ENCODE results near the gene RGS3.

RGS3 gene

DNA sequence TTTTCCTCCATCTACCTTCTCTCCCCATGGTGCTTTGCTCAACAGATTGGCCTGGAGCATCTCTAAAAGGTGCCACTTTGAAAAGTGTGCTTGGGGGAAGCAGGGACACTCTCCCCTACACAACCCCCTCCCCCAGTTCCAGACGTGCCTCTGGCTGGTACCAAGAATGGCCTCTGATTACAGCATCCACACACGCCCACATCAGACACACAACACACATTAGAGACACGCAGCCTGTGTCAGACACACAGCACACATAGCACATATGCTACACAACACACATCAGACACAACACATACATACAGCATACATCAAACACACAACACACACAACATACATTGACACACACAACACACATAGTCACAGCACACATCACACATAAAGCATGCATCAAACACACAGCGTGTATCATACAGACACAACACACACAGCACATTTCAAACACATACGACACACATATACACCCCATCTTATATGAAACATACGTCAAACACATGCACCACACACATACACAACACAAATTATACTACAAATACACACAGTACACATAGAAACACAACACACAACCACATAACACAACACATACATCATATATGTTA is 150.4 kb downstream of the RGS3 start:
- Mint-ChIP-seq H3K27ac (no peak overlapping the region), H3K9me3 (no peaks in the 10 kb centered on the region), H3K36me3 (ENCODE audit: low read depth) (no peaks in the 10 kb centered on the region), H3K27me3 (peaks cover 6% of the 10 kb centered on the region), H3K4me1 (ENCODE audit: low read depth) (peaks cover 14% of the 10 kb centered on the region), H3K4me3 (no peak overlapping the region)
- intact Hi-C loops (cut with micrococcal nuclease) = no loop called here

DNA sequence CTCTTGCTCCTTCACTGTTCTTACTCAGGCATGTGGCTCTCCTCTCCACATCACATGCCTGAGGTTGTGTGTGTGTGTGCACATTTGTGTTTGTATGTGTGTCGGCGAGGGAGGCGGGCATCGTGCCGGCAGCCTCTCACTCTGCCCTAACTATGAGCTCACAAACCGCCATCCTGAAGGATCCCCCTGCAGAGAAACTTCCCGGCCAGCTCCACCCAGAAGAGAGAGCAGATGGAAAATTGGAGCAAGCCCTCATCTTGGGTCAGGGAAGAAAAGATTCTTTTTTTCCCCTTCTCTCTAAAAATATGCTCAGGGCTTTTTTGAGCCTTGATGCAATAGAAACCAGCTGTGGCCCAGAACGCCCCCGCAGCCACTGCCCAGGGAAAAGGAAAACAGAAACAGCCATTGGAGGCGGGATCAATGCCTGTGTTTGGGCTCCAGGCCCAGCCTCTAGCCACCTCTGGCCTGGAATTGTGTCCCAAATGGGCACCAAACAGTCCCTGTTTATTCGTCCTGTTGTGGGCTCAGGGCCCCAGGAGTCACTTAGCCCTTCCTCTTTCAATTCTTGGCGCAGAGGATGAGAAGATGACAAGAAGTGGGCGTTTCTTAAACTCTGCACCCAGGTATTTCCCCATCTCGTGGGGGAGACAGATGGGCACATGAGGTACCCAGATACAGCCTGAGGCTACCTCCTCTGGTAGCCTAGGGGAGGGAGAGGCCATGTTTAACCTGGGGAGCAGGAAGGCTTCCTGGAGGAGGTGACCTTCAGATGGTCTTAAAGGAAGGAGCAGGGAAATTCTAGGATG is 151.5 kb downstream of the RGS3 start:
- H3K4me3 Mint-ChIP-seq = no peak overlapping the region
- no peak overlapping the region for H3K27ac Mint-ChIP-seq
- no peaks in the 10 kb centered on the region for H3K9me3 Mint-ChIP-seq
- peaks cover 16% of the 10 kb centered on the region for H3K27me3 Mint-ChIP-seq
- peaks cover 25% of the 10 kb centered on the region for H3K4me1 Mint-ChIP-seq (ENCODE audit: low read depth)
- no peaks in the 10 kb centered on the region for H3K36me3 Mint-ChIP-seq (ENCODE audit: low read depth)
- intact Hi-C loops (cut with micrococcal nuclease) = no loop called here

DNA sequence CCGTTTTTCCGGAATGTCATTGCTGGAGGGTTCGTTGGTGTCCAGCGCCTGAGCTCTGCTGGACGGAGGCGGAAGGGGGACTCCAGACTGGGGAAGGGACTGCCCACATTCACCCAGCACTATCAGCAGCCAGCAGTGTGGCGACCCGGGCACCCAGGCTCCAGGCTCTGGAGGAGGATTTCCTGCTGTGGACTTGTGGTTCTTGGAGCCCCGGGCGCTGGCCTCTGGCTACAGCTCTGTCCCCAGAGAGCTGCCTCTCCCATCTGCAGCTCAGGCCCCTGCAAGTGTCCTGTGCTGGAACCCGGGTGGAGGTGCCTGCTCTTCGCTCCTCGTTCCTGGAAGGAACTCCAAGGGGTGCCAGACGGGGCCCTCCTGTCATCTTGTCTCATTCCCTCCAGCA is 152.6 kb downstream of the RGS3 start:
- Mint-ChIP-seq H3K36me3 (ENCODE audit: low read depth) (no peaks in the 10 kb centered on the region), H3K27me3 (peaks cover 22% of the 10 kb centered on the region), H3K4me1 (ENCODE audit: low read depth) (peaks cover 35% of the 10 kb centered on the region), H3K9me3 (no peaks in the 10 kb centered on the region), H3K4me3 (no peak overlapping the region), H3K27ac (no peak overlapping the region)
- intact Hi-C loops (cut with micrococcal nuclease) = no loop called here

DNA sequence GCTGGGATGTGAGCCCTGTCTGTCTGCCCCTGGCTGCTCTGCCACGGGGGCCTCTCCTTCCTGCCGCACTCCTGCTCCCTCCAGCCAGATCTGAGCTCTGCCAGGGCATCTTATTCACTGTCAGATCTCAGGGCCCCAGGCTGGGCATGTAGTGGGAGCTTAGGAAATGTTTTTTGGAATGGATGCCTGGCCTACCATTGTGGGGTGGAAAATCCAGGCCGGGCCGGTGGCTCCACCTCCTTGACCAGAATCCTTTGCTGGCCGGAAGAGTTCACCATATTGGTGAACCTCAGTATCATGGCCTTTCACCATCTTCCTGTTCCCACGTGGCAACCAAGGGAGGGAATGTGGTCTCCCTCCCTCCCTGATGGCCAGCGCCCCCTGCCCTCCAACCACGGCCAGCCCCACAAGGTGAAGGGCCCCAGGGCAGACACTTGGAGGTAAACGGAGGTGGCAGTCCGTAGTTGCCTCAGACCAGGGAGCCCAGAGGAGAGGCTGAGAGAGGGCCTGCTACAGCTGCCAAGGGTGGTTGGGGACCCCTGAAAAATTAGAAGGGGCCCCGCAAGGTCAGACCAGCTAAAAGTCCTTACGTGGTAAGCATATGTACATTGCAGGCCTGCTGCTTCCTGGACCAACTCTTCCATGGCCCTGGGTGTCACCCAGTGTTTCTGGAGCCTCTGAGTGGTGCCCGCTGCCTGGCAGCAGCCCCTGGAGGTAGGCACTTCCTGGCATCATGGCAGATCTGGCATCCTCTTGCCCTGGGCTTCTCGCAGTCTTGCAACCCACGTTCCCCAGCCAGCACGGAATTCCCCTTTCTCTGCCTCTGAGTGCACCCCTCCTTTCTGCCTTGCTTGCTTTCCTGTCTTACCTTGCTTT is 153.3 kb downstream of the RGS3 start:
- Mint-ChIP-seq H3K27me3 (peaks cover 22% of the 10 kb centered on the region), H3K36me3 (ENCODE audit: low read depth) (no peaks in the 10 kb centered on the region), H3K4me3 (no peak overlapping the region), H3K4me1 (ENCODE audit: low read depth) (peaks cover 35% of the 10 kb centered on the region), H3K9me3 (no peaks in the 10 kb centered on the region), H3K27ac (no peak overlapping the region)
- intact Hi-C loops (cut with micrococcal nuclease) = no loop called here

DNA sequence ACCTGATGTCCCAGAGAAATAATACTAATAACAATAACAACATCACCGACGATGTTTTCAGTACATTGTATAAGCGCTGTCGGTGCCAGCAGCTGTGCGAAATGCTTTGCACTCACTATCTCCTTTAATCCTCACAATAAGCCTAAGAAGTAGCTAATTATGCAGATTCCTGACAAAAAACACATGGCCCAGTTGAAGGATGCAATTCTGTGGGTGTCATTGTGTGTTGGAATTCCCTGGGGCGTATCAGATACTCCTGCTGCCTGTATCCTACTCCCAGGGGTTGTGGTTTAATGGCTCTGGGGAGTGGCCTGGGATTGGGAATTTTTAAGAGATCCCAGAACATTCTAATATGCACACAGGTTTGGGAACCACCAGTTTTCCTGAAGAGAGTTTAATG is 154.0 kb downstream of the RGS3 start:
- Mint-ChIP-seq H3K4me1 (ENCODE audit: low read depth) (peaks cover 37% of the 10 kb centered on the region), H3K4me3 (no peak overlapping the region), H3K9me3 (no peaks in the 10 kb centered on the region), H3K36me3 (ENCODE audit: low read depth) (no peaks in the 10 kb centered on the region), H3K27ac (no peak overlapping the region), H3K27me3 (peaks cover 22% of the 10 kb centered on the region)
- intact Hi-C loops (cut with micrococcal nuclease) = no loop called here

DNA sequence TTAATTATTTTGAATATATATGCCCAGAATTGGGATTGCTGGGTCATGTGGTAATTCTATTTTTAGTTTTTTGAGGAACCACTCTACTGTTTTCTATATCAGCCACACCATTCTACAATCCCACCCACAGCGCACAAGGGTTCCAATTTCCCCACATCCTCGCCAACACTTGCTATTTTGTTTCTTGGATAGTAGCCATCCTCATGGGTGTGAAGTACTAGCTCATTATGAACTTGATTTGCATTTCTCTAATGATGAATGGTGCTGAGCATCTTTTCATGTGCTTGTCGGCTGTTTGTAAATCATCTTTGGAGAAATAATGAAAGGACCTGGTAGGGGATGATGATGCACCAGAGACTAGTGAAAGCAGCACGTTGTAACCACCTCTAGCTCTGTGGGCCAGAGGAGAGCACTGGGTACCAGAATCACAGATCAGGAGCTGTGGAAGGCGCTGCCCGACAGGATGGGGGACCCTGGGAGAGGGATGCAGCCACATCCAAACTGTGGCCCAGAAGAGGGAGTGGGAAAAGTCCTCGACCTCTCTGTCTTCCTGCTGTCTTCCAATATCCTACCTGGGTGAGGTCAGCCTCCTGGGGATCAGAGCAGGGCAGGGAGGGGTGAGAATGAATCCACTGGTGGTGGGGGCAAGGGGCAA is 155.4 kb downstream of the RGS3 start:
- Mint-ChIP-seq H3K9me3 (no peaks in the 10 kb centered on the region), H3K4me1 (ENCODE audit: low read depth) (peaks cover 48% of the 10 kb centered on the region), H3K27me3 (peaks cover 22% of the 10 kb centered on the region), H3K36me3 (ENCODE audit: low read depth) (no peaks in the 10 kb centered on the region), H3K27ac (no peak overlapping the region), H3K4me3 (no peak overlapping the region)
- intact Hi-C loops (cut with micrococcal nuclease) = no loop called here

DNA sequence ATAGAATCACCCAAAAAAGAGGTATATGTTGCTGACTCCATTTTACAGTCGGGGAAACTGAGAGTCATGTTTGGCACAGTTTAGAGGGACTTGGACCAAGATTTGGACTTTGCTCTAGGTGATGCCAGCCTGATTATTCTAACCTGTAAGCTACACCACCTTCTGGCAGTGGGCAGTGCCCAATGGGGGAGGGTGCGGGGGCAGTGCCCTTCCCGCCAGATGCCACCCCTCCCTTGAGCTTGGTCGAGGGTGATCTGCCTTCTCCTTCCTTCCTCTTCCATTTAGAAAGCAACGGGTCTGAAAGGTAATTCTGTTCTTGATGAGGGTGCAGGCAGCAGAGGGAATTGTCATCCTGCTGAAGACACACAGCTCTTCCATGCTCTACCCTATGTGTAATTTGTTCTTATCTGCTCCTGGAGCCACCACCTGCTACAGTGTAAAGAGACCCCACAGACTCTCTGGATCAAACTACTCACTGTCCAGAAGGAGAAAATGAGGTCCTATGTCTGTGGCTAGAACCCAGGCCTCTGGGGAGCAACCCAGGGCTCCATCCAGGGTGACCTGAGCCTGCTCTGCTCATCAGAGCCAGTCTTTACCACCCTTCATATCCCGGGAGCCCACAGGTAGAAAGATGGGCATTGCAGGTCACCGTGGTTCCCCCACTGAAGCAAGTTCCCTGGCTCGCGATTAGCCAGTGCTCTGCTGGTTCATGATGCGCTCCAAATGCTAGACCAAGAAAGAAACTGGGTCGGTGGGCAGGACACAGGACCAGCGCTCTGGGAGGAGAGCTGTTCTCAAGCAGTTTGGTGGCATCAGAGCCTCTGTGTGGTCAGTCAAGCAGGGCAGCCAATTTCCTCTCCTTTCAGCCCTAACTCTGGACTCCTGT is 156.2 kb downstream of the RGS3 start:
- peaks cover 22% of the 10 kb centered on the region for H3K27me3 Mint-ChIP-seq
- H3K9me3 Mint-ChIP-seq = no peaks in the 10 kb centered on the region
- intact Hi-C loops (cut with micrococcal nuclease) = no loop called here
- peaks cover 48% of the 10 kb centered on the region for H3K4me1 Mint-ChIP-seq (ENCODE audit: low read depth)
- H3K36me3 Mint-ChIP-seq (ENCODE audit: low read depth) = no peaks in the 10 kb centered on the region
- no peak overlapping the region for H3K27ac Mint-ChIP-seq
- no peak overlapping the region for H3K4me3 Mint-ChIP-seq

DNA sequence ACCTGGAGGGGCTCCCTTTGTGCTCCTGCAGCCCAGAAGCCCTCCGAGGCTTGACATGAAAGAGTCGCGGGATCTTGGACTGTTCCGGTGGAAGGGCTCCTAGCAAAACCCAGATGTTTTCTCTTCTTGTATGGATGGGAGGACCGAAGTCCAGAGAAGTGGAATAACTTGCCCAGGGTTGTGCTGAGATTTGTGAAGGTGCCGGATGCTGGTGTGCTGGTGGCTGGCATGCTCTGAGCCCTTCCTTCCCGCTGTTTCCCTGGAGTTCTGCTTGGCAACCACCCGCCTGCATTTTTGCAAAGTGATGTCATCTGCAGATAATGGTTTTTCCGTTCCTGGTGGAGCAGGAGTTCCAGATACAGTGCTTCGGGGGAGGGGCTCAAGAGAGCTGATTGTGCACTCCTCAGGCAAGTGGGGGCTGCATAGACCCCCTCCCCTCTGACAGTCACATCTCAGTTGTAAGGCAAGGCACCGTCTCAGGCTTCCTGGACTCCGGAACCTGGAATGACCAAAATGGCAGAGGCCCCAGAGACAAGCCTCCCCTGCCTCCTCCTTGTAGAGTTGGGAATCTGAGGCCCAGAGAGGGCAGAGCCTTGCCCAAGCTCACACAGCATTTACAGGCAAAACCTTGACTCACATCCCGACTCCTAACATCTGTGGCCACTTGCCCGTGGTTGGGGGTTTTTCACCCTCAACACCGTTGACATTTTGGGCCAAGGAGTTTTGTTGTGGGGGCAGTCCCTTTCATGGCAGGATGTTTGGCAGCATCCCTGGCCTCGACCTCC is 157.0 kb downstream of the RGS3 start:
- intact Hi-C loops (cut with micrococcal nuclease) = no loop called here
- Mint-ChIP-seq H3K27ac (peak overlapping the region; percentile 32), H3K9me3 (no peaks in the 10 kb centered on the region), H3K4me3 (no peak overlapping the region), H3K27me3 (peaks cover 19% of the 10 kb centered on the region), H3K36me3 (ENCODE audit: low read depth) (no peaks in the 10 kb centered on the region), H3K4me1 (ENCODE audit: low read depth) (peaks cover 40% of the 10 kb centered on the region)

DNA sequence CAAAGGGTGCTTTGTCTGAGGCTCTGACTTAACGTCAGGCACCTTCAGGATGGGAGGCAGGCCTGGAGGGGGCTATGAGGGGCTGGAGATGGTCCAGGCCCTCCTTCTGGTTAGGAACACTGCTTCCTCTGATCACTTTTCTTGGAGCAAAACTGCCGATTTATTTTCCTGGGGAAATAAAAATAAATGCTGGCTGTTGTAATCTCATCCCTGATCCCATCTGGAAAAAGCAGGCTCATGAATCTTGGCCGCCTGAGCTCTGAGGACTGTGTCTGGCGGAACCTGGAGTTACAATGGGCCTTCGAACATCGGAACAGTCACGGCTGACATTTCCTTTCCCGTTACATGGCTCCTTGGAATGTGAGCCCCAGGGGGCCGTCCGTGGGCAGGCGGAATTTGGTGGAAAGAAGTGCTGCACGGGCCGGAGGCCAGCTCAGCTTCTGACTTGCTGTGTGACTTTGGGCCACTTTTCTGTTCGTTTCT is 157.8 kb downstream of the RGS3 start:
- intact Hi-C loops (cut with micrococcal nuclease) = no loop called here
- H3K4me3 Mint-ChIP-seq = no peak overlapping the region
- peak overlapping the region; percentile 32 for H3K27ac Mint-ChIP-seq
- H3K36me3 Mint-ChIP-seq (ENCODE audit: low read depth) = no peaks in the 10 kb centered on the region
- no peaks in the 10 kb centered on the region for H3K9me3 Mint-ChIP-seq
- peaks cover 17% of the 10 kb centered on the region for H3K27me3 Mint-ChIP-seq
- peaks cover 40% of the 10 kb centered on the region for H3K4me1 Mint-ChIP-seq (ENCODE audit: low read depth)

DNA sequence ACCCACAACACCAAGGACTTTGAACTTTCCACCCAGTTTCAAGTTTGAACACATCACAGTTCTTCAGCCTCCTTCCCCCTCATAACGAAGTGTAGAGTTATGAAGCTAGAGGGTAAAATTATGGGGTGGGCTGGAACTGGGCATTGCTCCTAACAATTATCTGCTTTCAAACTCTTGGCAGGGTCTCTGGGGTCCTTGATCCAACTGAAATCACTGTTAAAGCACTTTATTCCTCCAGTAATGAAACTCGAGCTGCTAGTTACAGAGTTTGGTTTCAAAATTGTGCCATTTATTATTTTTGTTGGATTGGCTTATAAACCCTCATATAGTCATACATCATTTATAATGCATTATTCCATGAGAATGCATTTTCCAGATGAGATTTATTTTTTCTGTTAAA is 158.5 kb downstream of the RGS3 start:
- intact Hi-C loops (cut with micrococcal nuclease) = no loop called here
- Mint-ChIP-seq H3K4me1 (ENCODE audit: low read depth) (peaks cover 45% of the 10 kb centered on the region), H3K9me3 (no peaks in the 10 kb centered on the region), H3K4me3 (no peak overlapping the region), H3K36me3 (ENCODE audit: low read depth) (no peaks in the 10 kb centered on the region), H3K27ac (no peak overlapping the region), H3K27me3 (peaks cover 17% of the 10 kb centered on the region)

DNA sequence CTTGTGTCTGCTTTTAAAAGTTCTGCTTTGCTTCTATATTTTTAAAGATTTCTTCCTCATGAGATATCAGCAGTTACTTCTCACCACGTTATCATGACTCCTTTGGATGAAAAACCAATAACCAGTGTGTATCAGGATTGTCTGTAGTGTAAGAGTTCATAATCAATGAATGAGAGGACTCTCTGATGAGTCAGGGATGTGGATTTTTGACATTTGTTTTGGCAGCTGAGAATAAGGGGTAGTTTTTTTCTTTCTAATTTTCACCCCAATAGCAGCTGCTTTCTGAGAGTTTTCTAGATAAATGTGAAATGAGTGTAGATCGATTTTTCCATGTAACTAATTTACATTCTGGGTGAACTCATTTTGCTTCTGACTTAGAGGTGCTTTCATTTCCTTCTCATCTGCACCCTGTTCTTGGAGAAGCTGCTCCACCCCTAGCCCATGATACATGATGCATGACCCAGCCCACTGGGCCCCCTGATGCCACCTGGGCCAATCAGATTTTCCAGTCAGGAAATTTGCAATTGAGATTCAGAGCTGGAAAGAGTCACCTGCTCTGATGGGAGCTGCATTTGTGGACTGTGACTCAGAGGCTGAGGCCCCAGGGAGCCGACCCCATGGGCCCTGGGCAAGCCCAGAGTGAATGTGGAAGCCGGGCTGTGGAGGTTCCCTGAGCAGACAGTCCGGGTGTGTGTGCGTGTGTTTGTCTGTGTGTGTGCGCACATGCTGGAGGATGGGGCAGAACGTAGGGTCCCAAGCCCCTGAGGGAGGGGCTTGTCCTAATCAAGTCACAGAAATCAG is 159.3 kb downstream of the RGS3 start:
- Mint-ChIP-seq H3K9me3 (no peaks in the 10 kb centered on the region), H3K27ac (peak overlapping the region; percentile 83), H3K4me3 (no peak overlapping the region), H3K36me3 (ENCODE audit: low read depth) (no peaks in the 10 kb centered on the region), H3K4me1 (ENCODE audit: low read depth) (peaks cover 49% of the 10 kb centered on the region), H3K27me3 (peaks cover 17% of the 10 kb centered on the region)
- intact Hi-C loops (cut with micrococcal nuclease) = no loop called here

Data from dendritic cell treated with granulocyte-macrophage colony-stimulating factor and Interleukin-4, amounts not matched to agents 40 ng/mL and 50 ng/mL, for 4 days (primary cell).